Subcutaneous abdominal adipose tissue (tissue), 5 donors: ENCODE results near the gene MRPL37.
A peak's percentile ranks its signal among the peaks of the same experiment; 100 is the strongest.
"Not testable (repeated sequence)": the region's sequence is repeated elsewhere in the genome, so short reads cannot be mapped to it uniquely, and the experiment has no call there.

Experiments used
- H3K27ac ChIP-seq: one replicate; pipeline ENCODE4 v1.7.0; 2013; ENCODE audit warnings: low read depth, mild to moderate bottlenecking, inconsistent platforms, low read length, moderate library complexity
- H3K27me3 ChIP-seq, 5 donors: one replicate each; pipeline ENCODE4 v1.7.0; 2013; ENCODE audit warnings: low read length in 5 of 5, inconsistent platforms in 1 of 5; ENCODE audit not compliant: control insufficient read depth in 5 of 5, insufficient read depth in 4 of 5
- H3K36me3 ChIP-seq, 5 donors: one replicate each; pipeline ENCODE4 v1.7.0; 2013; ENCODE audit warnings: low read length in 5 of 5; ENCODE audit not compliant: control insufficient read depth in 5 of 5, insufficient read depth in 5 of 5
- H3K4me1 ChIP-seq, 5 donors: one replicate each; pipeline ENCODE4 v1.7.0; 2013; ENCODE audit warnings: low read length in 5 of 5, mild to moderate bottlenecking in 3 of 5, moderate library complexity in 1 of 5; ENCODE audit not compliant: control insufficient read depth in 5 of 5, insufficient read depth in 5 of 5
- H3K4me3 ChIP-seq, 5 donors: one replicate each; pipeline ENCODE4 v1.7.0; 2013; ENCODE audit warnings: low read length in 5 of 5, low read depth in 1 of 5
- H3K9ac ChIP-seq, 5 donors: one replicate each; pipeline ENCODE4 v1.7.0; 2013; ENCODE audit warnings: low read length in 5 of 5, mild to moderate bottlenecking in 4 of 5, moderate library complexity in 3 of 5
- H3K9me3 ChIP-seq, 5 donors: one replicate each; pipeline ENCODE4 v1.7.0; 2013; ENCODE audit warnings: low read length in 5 of 5; ENCODE audit not compliant: control insufficient read depth in 5 of 5
- donor health status: healthy.
- donor health status: healthy.
- donor health status: healthy.
- donor health status: healthy.
- donor health status: healthy.

Gene MRPL37

GRCh38 chr1:54188291-54188690, 11.7 kb upstream of the MRPL37 start:
- no peaks in the 10 kb centered on the region for H3K27me3 ChIP-seq
- no peak overlapping the region for H3K4me3 ChIP-seq
- H3K9ac ChIP-seq: no peak overlapping the region
- H3K9me3 ChIP-seq: no peaks in the 10 kb centered on the region
- H3K36me3 ChIP-seq: peaks cover 7 to 65% (median 44%) of the 10 kb centered on the region in 5 donors
- H3K27ac ChIP-seq: no peak overlapping the region
- H3K4me1 ChIP-seq: no peaks in the 10 kb centered on the region

GRCh38 chr1:54190526-54190925, 9.4 kb upstream of the MRPL37 start:
- H3K36me3 ChIP-seq: peaks cover 14 to 75% (median 53%) of the 10 kb centered on the region in 5 donors
- no peak overlapping the region for H3K4me3 ChIP-seq
- H3K27me3 ChIP-seq: no peaks in the 10 kb centered on the region
- no peaks in the 10 kb centered on the region for H3K4me1 ChIP-seq
- no peaks in the 10 kb centered on the region for H3K9me3 ChIP-seq
- no peak overlapping the region for H3K9ac ChIP-seq
- no peak overlapping the region for H3K27ac ChIP-seq

GRCh38 chr1:54191525-54191924, 8.4 kb upstream of the MRPL37 start:
- Histone ChIP-seq H3K9me3 (no peaks in the 10 kb centered on the region), H3K9ac (no peak overlapping the region), H3K27me3 (no peaks in the 10 kb centered on the region), H3K27ac (no peak overlapping the region), H3K4me3 (no peak overlapping the region), H3K4me1 (no peaks in the 10 kb centered on the region), H3K36me3 (peaks cover 14 to 74% (median 53%) of the 10 kb centered on the region in 5 donors)

GRCh38 chr1:54193453-54193852, 6.5 kb upstream of the MRPL37 start:
- H3K27me3 ChIP-seq: no peaks in the 10 kb centered on the region
- no peaks in the 10 kb centered on the region for H3K9me3 ChIP-seq
- H3K9ac ChIP-seq: no peak overlapping the region
- no peaks in the 10 kb centered on the region for H3K4me1 ChIP-seq
- H3K36me3 ChIP-seq: peaks cover 12 to 60% (median 46%) of the 10 kb centered on the region in 5 donors
- no peak overlapping the region for H3K27ac ChIP-seq
- no peak overlapping the region for H3K4me3 ChIP-seq

GRCh38 chr1:54199151-54199764, 709 bp upstream of the MRPL37 start:
- H3K36me3 ChIP-seq: peaks cover 7 to 22% (median 17%) of the 10 kb centered on the region in 5 donors
- peak overlapping the region; percentile 91 to 99 (median 99) for H3K4me3 ChIP-seq
- no peaks in the 10 kb centered on the region for H3K27me3 ChIP-seq
- peak overlapping the region; percentile 60 for H3K27ac ChIP-seq
- peaks cover 8 to 25% (median 24%) of the 10 kb centered on the region in 5 donors for H3K4me1 ChIP-seq
- no peaks in the 10 kb centered on the region for H3K9me3 ChIP-seq
- H3K9ac ChIP-seq: peak overlapping the region; percentile 2 to 97 (median 92)

GRCh38 chr1:54200519-54200997, 591 bp downstream of the MRPL37 start:
- Histone ChIP-seq H3K4me3 (peak overlapping the region; percentile 91 to 99 (median 99)), H3K9ac (peak overlapping the region; percentile 68 to 97 (median 92)), H3K36me3 (peaks cover 2 to 22% (median 14%) of the 10 kb centered on the region in 5 donors), H3K27ac (peak overlapping the region; percentile 60), H3K4me1 (peaks cover 8 to 25% (median 24%) of the 10 kb centered on the region in 5 donors), H3K27me3 (no peaks in the 10 kb centered on the region), H3K9me3 (no peaks in the 10 kb centered on the region)

GRCh38 chr1:54204199-54204598, 4.2 kb downstream of the MRPL37 start:
- no peak overlapping the region for H3K27ac ChIP-seq
- no peaks in the 10 kb centered on the region for H3K9me3 ChIP-seq
- H3K4me1 ChIP-seq: peaks cover 7 to 21% (median 20%) of the 10 kb centered on the region in 5 donors
- no peak overlapping the region for H3K9ac ChIP-seq
- no peak overlapping the region for H3K4me3 ChIP-seq
- H3K27me3 ChIP-seq: no peaks in the 10 kb centered on the region
- H3K36me3 ChIP-seq: peaks cover 20 to 50% (median 33%) of the 10 kb centered on the region in 5 donors

GRCh38 chr1:54207287-54207686, 7.3 kb downstream of the MRPL37 start:
- no peak overlapping the region for H3K27ac ChIP-seq
- H3K9ac ChIP-seq: no peak overlapping the region
- H3K36me3 ChIP-seq: peaks cover 30 to 81% (median 60%) of the 10 kb centered on the region in 5 donors
- H3K4me1 ChIP-seq: no peaks in the 10 kb centered on the region
- no peaks in the 10 kb centered on the region for H3K27me3 ChIP-seq
- H3K4me3 ChIP-seq: no peak overlapping the region
- no peaks in the 10 kb centered on the region for H3K9me3 ChIP-seq

- H3K4me3 ChIP-seq, H3K9me3 ChIP-seq, H3K27me3 ChIP-seq, H3K27ac ChIP-seq, H3K9ac ChIP-seq, H3K4me1 ChIP-seq: not testable (repeated sequence)
- peaks cover 30 to 87% (median 66%) of the 10 kb centered on the region in 5 donors for H3K36me3 ChIP-seq
Observed at GRCh38 chr1:54207896-54208295, 7.9 kb downstream of the MRPL37 start.

GRCh38 chr1:54212872-54213271, 12.9 kb downstream of the MRPL37 start:
- Histone ChIP-seq H3K4me1 (no peaks in the 10 kb centered on the region), H3K9me3 (no peaks in the 10 kb centered on the region), H3K36me3 (peaks cover 19 to 97% (median 91%) of the 10 kb centered on the region in 5 donors), H3K4me3 (no peak overlapping the region), H3K9ac (no peak overlapping the region), H3K27ac (no peak overlapping the region), H3K27me3 (no peaks in the 10 kb centered on the region)
